Keratinocyte (primary cell): ENCODE data around the gene STAM2. TPM values are rescaled to one million over a fixed set of nuclear protein-coding genes. Genes with fewer than 3 reads are reported as not detected.

Experiments used
- DNase-seq: peaks from one replicate; pipeline ENCODE4 v3.0.0-alpha.2; 2011; ENCODE audit warnings: low read depth, missing footprints, low spot score
- FAIRE-seq: peaks from 2 replicates; lab custom pipeline; 2011; peaks lifted over from hg19 to GRCh38; lab: Jason Lieb, UNC
- H2AFZ ChIP-seq: 2 replicates; pipeline ENCODE4 v1.6.0; 2012; ENCODE audit warnings: low read length, control low read depth, inconsistent platforms; ENCODE audit not compliant: control insufficient read depth
- H3K27ac ChIP-seq: 2 replicates; pipeline ENCODE4 v1.5.1; 2011; ENCODE audit warnings: low read length; ENCODE audit not compliant: control insufficient read depth, insufficient read depth
- H3K27me3 ChIP-seq: 3 replicates; pipeline ENCODE4 v1.6.0; 2011; ENCODE audit warnings: low read length; ENCODE audit not compliant: control insufficient read depth, insufficient read depth; ENCODE audit errors: extremely low read depth
- H3K36me3 ChIP-seq, 2 experiments: 2 replicates in 1 of 2; 3 replicates in 1 of 2; pipeline ENCODE4 v1.5.1; 2011; ENCODE audit warnings: low read length in 2 of 2, mild to moderate bottlenecking in 1 of 2; ENCODE audit not compliant: control insufficient read depth in 2 of 2, insufficient read depth in 2 of 2; ENCODE audit errors: extremely low read depth in 1 of 2
- H3K4me1 ChIP-seq: 3 replicates; pipeline ENCODE4 v1.5.1; 2011; ENCODE audit warnings: low read length; ENCODE audit not compliant: control insufficient read depth, insufficient read depth; ENCODE audit errors: extremely low read depth
- H3K4me2 ChIP-seq: 3 replicates; pipeline ENCODE4 v1.6.0; 2011; ENCODE audit warnings: low read depth, low read length; ENCODE audit not compliant: control insufficient read depth, insufficient read depth; ENCODE audit errors: extremely low read depth
- H3K4me3 ChIP-seq, 3 experiments: fragments of 200-600 bp in 1 of 3; sonication (generic) in 1 of 3; 2 replicates in 2 of 3; 3 replicates in 1 of 3; pipeline ENCODE4 v1.5.1; 2011 to 2016; ENCODE audit warnings: low read length in 3 of 3, mild to moderate bottlenecking in 3 of 3, control low read depth in 2 of 3, inconsistent platforms in 1 of 3, low read depth in 1 of 3, mixed read lengths in 1 of 3, mixed run types in 1 of 3, moderate library complexity in 1 of 3; ENCODE audit not compliant: control insufficient read depth in 2 of 3, insufficient read depth in 2 of 3; ENCODE audit errors: extremely low read depth in 1 of 3
- H3K79me2 ChIP-seq: 2 replicates; pipeline ENCODE4 v1.6.0; 2012; ENCODE audit warnings: low read length; ENCODE audit not compliant: control insufficient read depth, insufficient read depth
- H3K9ac ChIP-seq: 3 replicates; pipeline ENCODE4 v1.6.0; 2011; ENCODE audit warnings: low read length; ENCODE audit not compliant: control insufficient read depth, insufficient read depth; ENCODE audit errors: extremely low read depth
- H3K9me1 ChIP-seq: 3 replicates; pipeline ENCODE4 v1.6.0; 2011; ENCODE audit warnings: low read length; ENCODE audit not compliant: control insufficient read depth, insufficient read depth; ENCODE audit errors: extremely low read depth
- H3K9me3 ChIP-seq: 2 replicates; pipeline ENCODE4 v1.5.1; 2012; ENCODE audit warnings: low read depth, low read length; ENCODE audit not compliant: control insufficient read depth
- H4K20me1 ChIP-seq: 3 replicates; pipeline ENCODE4 v1.6.0; 2011; ENCODE audit warnings: low read length; ENCODE audit not compliant: control insufficient read depth, insufficient read depth; ENCODE audit errors: extremely low read depth
- CTCF ChIP-seq, 3 experiments: IDR thresholded peaks in 1 of 3; conservative IDR thresholded peaks in 1 of 3; optimal IDR thresholded peaks in 1 of 3; 2 replicates in 2 of 3; 3 replicates in 1 of 3; pipeline versions ENCODE3 to v1.5.1; 2011; ENCODE audit warnings: low read length in 3 of 3, mild to moderate bottlenecking in 3 of 3, moderate library complexity in 2 of 3, control low read depth in 1 of 3, inconsistent platforms in 1 of 3; ENCODE audit not compliant: insufficient read depth in 2 of 3; ENCODE audit errors: extremely low read depth in 1 of 3
- EZH2 ChIP-seq: IDR thresholded peaks from one replicate; pipeline ENCODE4 v1.6.1; 2012; ENCODE audit warnings: inconsistent platforms, mild to moderate bottlenecking, low read length, moderate library complexity
- dilution Hi-C: fragments of 300-500 bp; cut with MboI; formaldehyde crosslinking; loops from one replicate; pipeline ENCODE4 v1.7.0; 2020; ENCODE audit warnings: low sequenced_read_pairs; ENCODE audit not compliant: extremely low pct_ligation_motif_present
- polyA plus RNA-seq, 5 experiments: library from polyadenylated mRNA; depleted of rRNA in 3 of 5; stranded (reverse) in 3 of 5; stranded (forward) in 1 of 5; unstranded in 1 of 5; fragments of >200 nt; gene quantifications; 1 replicate in 1 of 5; 2 replicates in 3 of 5; 3 replicates in 1 of 5; pipeline versions ENCODE4 v1.2.1 to v1.2.3, GENCODE V29; 2011 to 2012; ENCODE audit warnings: missing spikeins in 2 of 5, low read depth in 1 of 5, low replicate concordance in 1 of 5

The STAM2 gene
- polyA plus RNA-seq, 1 donor (not counting 4 experiments of a cell fraction or from before 2014, with no cell fraction given), result 20.7 TPM

GRCh38 chr2:152083202-152083875, 92.2 kb downstream of the STAM2 start:
- Histone ChIP-seq H3K79me2 (no peaks in the 10 kb centered on the region), H3K27ac (no peak overlapping the region), H3K9me3 (no peaks in the 10 kb centered on the region), H3K4me3 (no peak overlapping the region), H3K9me1 (no peaks in the 10 kb centered on the region), H4K20me1 (no peaks in the 10 kb centered on the region), H3K4me1 (no peaks in the 10 kb centered on the region), H3K9ac (no peak overlapping the region), H3K4me2 (no peak overlapping the region), H3K27me3 (peaks cover 2% of the 10 kb centered on the region), H3K36me3 (no peaks in the 10 kb centered on the region), H2AFZ (no peak overlapping the region)
- TF ChIP-seq EZH2, result no peak
- no peak for TF ChIP-seq CTCF (optimal IDR thresholded peaks at IDR 0.05 in 1 of 3, IDR thresholded peaks at IDR 0.05 in 1 of 3, conservative IDR thresholded peaks at IDR 0.05 in 1 of 3; ENCODE audit: extremely low read depth in 1 of 3, insufficient read depth in 2 of 3, low read length in 3 of 3)
- FAIRE-seq, result no peak
- no peak for DNase-seq
- dilution Hi-C loops, result no loop called here

- dilution Hi-C loops, result no loop called here
- no peak overlapping the region for H3K4me2 ChIP-seq
- H4K20me1 ChIP-seq, result no peaks in the 10 kb centered on the region
- H3K27ac ChIP-seq, result no peak overlapping the region
- no peak overlapping the region for H3K9ac ChIP-seq
- peaks cover 2% of the 10 kb centered on the region for H3K27me3 ChIP-seq
- H3K9me1 ChIP-seq, result no peaks in the 10 kb centered on the region
- H3K36me3 ChIP-seq, result no peaks in the 10 kb centered on the region
- no peak overlapping the region for H3K4me3 ChIP-seq
- no peak overlapping the region for H2AFZ ChIP-seq
- H3K79me2 ChIP-seq, result no peaks in the 10 kb centered on the region
- FAIRE-seq (no peak), DNase-seq (no peak)
- H3K4me1 ChIP-seq, result no peaks in the 10 kb centered on the region
- TF ChIP-seq EZH2 (no peak), CTCF (optimal IDR thresholded peaks at IDR 0.05 in 1 of 3, IDR thresholded peaks at IDR 0.05 in 1 of 3, conservative IDR thresholded peaks at IDR 0.05 in 1 of 3; ENCODE audit: extremely low read depth in 1 of 3, insufficient read depth in 2 of 3, low read length in 3 of 3) (no peak)
- no peaks in the 10 kb centered on the region for H3K9me3 ChIP-seq
Measured at GRCh38 chr2:152078662-152079061, 96.9 kb downstream of the STAM2 start.
